T follicular helper cell (primary cell): ENCODE data around the gene NKD1.

Source experiments
- DNase-seq: peaks from one replicate; pipeline ENCODE4 v3.0.0-alpha.2; 2020; ENCODE audit warnings: low read depth

Gene NKD1

DNA sequence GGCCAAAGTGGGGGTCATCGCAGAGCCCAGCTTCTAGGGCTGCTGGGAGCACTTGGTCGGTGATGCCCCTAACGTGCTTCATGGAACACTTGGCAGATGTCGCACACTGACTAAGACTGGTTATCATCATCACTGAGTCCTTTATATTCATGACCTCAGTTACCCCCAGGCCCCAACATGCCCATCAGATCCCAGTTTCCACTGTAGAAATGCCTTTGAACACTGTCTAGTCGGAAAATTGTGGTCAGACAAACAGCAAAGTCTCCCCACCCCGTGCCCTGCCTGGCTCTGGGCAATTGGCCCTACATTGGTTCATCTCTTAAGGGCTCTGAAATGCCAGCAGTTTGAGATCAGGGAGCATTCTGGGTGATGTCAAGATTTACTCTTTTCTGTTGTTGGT, 51.3 kb downstream of the NKD1 start:
- no peak for DNase-seq

DNA sequence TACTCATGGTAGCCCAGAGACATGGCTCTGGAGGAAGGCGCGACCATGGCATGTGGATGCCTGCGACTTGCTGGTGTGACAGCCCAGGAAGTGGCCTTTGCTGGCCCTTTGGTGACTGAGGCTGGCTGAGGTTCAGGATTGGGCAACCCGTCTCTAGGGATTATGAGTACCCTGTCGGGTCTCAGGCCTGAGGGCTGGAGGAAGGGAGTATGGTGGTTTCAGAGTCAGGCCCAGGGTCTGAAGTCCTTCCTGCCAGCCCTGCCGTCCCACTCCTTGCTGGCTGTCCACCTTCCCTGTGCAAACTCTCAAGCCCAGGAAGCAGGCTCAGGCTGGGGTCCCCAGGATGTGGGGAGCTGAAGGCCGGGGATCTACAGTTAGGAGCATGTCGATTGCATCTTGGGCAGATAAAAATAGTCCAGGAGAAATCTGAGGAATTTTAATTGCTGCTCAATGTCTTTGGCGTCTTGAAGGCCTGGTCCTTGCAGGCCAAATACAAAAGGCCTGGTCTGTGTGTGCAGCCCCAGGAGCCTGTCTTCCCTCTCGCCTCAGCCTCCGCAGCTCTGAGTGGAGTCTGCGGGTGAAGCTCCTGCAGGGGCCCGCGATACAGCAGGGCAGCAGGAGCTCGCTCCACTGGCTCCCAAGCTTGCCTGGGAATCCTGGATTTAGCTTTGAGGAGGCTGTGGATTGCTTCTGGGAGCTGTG, 52.5 kb downstream of the NKD1 start:
- no peak for DNase-seq

- no peak for DNase-seq
Measured at GRCh38 chr16:50601341-50601740, 53.1 kb downstream of the NKD1 start.

- DNase-seq = no peak
Measured at GRCh38 chr16:50602126-50602525, 53.9 kb downstream of the NKD1 start.

DNA sequence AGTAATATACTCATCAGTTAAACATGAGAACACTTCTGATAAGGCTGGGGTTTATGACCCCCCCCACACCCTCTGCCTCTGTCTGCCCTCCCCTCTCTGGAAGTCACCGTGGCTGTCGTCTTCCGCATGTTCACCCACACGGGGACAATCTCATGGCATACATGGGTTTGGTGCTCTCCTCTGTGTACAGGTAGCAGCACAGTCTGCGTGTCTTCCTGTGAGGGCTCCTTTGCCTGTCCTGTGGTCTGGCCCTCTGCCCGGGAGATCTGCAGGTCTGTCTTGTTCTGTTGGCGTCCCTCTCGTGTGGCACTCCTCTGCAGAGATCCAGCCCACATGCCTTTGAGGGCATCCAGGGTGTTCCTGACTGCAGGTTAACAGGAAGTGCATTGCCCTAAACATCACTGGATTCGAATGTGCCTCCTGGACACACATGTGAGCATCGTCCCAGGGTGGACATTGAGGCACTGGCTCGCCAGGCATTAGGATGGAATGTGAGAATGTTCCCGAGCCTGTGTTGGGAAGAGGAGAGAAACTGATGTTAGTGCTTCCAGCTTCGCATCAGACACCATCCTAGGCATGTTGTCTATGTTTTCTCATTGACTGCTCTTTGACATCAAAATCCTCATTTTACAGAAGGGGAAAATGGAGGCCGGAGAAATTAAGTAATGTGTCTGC, 54.5 kb downstream of the NKD1 start:
- DNase-seq = peak; percentile 20

GRCh38 chr16:50603206-50604064, 55.2 kb downstream of the NKD1 start:
- no peak for DNase-seq

- no peak for DNase-seq
Measured at GRCh38 chr16:50604065-50604418, 55.8 kb downstream of the NKD1 start.

DNA sequence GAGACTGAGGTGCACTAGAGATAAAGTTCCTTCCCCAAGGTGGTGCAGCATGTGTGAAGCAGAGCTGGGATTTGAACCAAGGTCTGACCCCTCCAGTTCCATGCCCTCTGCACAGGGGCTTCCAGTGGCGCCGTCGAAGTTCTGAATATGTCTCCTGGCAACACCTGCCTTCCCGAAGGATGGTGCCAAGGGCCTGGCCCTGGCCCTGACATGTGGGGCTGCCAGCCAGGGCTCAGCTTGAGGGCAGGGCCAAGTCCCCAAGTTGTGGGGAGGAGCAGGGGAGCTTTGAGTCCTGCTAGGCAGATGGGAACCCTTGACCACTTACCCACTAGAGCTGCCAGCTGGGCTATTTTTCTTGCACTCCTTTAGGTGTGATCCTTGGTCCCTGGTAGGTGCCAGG, 56.4 kb downstream of the NKD1 start:
- no peak for DNase-seq

DNA sequence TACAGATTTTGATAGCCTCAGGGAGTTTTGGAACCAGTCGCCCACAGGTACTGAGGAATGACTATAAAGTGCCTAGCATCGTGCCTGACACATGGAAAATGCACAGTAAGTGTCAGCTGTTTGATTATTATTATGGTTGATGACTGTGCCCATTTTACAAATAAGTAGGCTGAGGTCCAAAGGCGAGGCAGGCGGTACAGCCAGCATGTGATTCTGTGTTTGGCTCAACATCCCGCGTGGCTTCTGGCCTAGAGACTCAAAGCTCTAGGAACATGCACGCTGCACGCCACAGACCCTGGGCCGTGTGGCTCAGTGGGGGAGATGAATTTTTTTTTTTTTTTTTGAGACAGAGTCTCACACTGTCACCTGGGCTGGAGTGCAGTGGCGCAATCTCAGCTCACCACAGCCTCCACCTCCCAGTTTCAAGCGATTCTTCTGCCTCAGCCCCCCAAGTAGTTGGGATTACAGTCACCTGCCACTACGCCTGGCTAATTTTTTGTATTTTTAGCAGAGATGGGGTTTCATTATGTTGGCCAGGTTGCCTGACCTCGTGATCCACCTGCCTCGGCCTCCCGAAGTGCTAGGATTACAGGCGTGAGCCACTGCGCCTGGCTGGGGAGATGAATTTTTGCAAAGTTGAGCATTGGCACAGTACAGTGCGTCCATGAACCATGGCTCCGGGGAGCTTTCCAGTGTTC, 57.7 kb downstream of the NKD1 start:
- no peak for DNase-seq

DNA sequence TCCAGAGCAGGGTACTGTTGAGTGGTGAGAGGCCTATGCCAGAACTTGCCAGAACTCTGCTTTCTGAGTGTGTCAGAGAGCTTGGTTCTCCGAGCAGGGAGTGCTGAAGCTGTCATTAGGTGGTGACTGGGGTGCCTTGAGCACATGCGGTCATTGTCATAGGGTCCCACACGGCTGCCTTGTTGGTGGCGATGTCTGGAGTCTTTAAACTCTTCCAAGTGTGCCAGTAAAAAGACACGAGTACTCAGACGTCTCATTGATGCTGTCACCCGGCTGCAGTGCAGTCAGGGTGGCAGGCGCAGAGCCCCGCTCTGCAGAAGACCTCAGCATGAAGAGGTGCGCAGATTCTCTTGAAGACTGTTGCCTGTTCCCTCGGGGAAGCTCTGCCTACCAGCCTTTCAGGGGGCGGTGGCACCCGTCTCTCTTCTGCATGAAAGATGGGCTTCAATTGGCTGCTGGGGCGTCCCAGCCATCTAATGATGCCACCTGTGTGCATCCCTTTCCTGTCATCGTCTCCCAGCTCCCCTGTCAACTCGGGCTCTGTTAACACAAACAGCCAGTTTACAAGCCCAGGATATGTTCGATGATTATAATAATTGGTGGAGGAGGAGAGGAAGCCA, 58.3 kb downstream of the NKD1 start:
- no peak for DNase-seq

- DNase-seq = no peak
Measured at GRCh38 chr16:50607051-50607431, 58.8 kb downstream of the NKD1 start.

GRCh38 chr16:50607447-50607846, 59.3 kb downstream of the NKD1 start:
- DNase-seq = no peak

DNA sequence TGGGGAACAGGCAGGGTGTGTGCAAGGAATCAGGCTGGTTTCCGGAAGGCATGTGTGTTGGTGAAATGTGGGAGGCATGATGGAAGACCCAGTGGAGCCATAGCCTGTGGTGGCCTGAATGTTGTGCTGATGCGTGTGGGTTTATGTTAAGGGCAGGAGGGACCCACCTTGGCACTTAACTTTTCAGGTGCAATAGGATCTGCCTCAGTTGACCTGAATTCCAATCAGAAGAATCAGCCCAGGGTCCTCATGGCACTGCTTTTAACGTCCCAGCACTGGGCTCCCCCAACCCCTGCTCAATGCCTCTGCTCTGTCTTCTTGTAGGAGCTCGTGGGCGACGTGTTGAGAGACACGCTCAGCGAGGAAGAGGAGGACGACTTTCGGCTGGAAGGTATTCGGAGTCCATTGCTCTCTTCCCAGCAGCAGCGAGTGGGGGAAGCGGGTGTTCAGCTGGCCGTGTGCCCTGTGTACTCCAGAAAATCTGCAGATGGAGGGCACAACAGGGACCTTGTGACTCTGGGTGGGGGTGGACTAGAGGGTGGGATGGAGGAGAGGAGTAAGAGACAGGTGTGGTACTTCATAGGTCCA, 59.9 kb downstream of the NKD1 start:
- DNase-seq = no peak

DNA sequence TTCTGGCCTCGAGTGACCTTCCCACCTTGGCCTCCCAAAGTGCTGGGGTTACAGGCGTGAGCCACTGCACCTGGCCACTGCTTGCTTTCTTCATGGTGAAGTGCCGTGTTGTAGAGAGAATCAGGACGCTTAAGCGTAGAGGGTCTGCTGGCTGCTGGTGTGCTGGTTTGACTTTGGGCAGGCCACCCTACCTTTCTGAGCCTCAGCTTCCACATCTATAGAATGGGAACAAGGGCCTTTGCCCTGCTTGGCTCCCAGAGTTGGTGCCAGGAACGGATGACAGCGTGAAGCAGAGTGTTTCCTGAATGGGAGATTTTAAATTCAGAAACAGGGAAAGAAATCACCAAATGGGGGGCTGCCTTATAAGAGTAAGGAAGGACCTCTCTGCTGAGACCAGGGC, 60.9 kb downstream of the NKD1 start:
- no peak for DNase-seq

- no peak for DNase-seq
Measured at GRCh38 chr16:50609471-50609870, 61.3 kb downstream of the NKD1 start.

GRCh38 chr16:50610331-50611262, 62.4 kb downstream of the NKD1 start:
- DNase-seq = no peak

DNA sequence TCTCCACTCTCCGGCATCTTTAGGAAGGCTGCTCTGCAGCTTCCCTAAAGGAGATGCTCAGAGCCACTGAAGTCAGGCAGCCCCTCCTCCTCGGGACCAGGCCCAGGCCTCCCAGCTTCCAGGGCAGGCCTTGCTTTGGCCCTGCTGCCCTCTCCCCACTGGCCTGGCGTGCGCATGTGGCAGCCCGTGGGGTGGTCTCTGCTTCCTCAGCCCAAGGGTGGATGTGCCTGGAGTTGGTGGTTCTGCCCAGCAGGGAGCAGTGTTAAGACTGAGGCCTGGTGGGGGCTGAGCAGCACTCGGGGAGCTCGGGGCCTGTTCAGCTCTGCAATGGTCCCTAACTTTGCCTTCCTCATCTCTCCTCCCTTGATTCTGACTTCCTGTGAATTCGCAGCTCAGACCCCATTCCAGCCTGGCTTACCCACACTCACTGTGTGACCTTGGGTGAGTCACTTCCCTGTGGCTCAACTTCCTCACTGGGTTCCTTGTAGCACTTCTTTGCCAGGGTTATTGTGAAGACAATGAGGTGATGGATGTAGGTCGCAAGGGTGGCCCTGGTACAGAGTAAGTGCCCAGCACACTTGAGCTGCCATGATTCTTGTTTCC, 63.2 kb downstream of the NKD1 start:
- no peak for DNase-seq

- no peak for DNase-seq
Measured at GRCh38 chr16:50611995-50612848, 64.0 kb downstream of the NKD1 start.

GRCh38 chr16:50612849-50613198, 64.6 kb downstream of the NKD1 start:
- DNase-seq = no peak
